ENCODE measurements around the gene PIGC.

PIGC gene

DNA sequence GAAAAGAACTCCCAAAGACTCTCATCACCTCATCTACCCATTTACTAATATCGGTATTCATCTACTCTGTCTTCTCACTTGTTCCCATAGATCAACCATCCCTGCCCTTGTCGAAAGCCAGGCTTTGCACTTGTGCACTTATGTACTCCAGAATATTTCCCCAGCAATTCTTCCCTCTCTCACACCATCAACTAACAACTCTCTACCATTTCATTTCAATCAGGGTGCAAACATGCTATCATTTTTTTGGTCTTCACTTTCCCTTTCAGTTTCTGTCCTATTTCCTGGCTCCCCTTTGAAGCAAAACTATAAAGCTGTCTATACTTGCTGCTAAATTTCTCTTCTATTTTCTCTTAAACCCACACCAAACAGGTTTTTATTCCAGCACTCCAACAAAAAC lies 16.7 kb downstream of the PIGC start:
- DNase-seq, result no peak

DNA sequence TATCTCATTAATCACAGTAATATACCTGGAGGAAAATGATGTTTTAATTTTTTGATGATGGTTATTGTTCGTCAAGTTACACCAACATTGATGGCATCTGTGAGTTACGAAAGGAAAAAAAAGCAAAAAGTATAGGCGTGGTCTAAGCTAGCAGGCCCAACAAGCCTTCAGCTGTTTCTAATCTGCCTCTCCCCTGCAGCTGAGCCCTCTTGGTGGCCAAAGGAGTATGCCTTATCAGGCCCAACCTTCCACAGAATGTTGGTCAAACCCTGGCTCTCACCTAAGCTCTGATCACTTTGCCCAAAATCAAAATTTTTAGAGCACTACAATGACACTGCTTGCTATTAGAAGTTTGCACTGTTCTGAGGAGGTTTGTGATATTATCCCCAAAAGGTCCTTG lies 18.5 kb downstream of the PIGC start:
- DNase-seq, result no peak

DNA sequence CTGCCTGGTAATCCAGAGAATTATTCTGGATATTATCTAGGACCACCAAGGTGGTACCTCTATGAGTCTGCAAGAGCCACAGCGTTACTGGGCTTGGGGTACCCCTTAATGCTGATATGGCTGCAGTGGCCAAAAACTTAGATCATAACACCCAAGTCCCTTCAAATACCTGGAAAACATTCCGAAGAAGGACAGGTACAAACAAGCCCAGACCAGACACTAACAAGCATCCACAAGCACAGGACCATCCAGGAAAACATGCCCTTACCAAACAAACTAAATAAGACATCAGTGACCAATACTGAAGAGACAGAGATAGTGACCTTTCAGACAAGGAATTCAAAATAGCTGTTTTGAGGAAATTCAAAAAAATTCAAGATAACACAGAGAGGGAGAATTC lies 20.5 kb downstream of the PIGC start:
- no peak for DNase-seq

DNA sequence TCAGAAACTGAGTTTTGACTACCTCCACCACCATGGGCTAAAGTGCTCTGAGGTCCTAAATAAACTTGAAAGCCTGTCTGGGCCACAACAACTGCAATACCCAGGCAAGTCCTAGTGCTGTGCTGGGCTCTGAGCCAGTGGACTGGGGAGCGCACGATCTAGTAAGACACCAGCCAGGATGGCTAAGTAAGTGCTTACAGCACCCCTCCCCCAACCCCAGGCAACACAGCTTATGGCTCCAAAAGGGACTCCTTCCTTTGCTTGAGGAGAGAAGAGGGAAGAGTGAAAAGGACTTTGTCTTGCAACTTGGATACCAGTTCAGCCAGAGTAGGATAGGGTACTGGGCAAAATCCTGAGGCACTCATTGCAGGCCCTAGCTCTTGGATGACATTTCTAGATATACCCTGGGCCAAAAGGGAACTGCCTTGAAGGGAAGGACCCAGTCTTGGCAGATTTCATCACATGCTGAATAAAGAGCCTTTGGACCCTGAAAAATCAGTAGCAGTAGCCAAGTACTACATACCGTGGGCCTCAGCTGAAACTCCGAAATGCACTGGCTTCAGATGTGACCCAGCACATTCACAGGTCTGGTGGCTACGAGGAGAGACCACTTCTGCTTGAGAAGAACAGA lies 21.8 kb downstream of the PIGC start:
- peak; percentile 17 for DNase-seq

DNA sequence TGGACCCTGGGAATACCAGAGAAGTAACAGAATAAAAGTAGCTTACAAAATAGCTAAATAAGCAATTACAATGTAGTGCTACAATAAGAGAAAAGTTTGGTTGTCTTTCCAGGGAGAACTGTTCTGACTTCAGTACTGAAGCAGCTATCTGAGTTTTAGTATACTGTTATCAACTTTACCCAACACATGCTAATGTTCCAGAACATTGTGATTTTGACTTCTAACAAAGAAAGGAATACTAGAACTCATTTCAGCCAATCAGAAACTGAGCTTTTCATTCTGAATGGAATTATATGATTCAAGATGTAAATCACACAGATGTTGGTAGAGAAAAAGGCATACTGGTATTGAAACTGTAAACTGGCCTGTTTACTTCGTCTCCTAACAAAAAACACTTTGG lies 23.5 kb downstream of the PIGC start, which contains the start of gene C1orf105:
Gene C1orf105 (plus strand): TSS at position 301 of the 400 bp plus-strand sequence. CDS start 201 bp downstream, outside the sequence.
- no peak for DNase-seq

DNA sequence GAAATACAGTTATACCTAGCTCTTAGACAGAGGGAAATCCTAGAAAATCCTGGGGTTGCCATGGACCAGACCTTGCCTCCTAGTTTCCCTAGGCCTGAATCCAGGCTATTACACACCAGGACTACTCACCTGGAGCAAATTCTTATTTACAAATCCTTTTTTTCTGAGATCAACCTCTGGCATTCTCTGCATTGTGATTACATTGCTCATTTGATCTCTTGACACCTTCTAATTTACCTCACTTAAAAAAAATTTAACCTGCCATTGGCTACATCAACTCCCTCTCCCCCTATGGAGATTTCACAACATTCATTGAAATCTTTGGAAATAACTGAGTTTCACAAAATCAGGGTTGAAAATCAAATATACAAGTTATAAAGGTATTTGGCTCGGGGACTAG lies 26.3 kb downstream of the PIGC start:
- DNase-seq, result no peak

DNA sequence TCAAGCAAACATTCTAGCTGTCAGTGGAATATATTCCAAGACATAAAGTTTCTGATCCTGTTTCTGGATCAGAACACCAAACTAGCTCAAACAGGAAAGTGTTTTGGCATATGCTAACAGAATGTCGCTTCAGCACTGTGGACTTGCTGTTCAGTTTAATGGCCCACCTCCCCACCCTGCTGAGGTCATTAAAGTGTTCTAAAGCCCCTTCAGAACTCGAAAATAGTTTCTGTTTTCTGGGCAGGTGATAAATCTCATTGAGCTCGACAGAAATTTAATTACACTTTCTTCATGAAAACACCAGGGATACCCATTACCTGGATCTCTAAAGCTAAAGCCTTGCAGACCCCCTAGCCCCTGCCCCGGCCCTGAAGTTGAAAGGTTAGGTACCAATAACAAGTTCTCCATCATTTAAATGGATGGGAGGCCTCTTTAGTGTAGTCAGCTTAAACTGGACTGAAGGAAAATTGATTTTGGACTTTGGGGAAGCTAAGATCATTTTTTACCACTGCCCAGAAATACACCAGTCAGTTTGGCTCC lies 27.3 kb downstream of the PIGC start:
- DNase-seq, result no peak

DNA sequence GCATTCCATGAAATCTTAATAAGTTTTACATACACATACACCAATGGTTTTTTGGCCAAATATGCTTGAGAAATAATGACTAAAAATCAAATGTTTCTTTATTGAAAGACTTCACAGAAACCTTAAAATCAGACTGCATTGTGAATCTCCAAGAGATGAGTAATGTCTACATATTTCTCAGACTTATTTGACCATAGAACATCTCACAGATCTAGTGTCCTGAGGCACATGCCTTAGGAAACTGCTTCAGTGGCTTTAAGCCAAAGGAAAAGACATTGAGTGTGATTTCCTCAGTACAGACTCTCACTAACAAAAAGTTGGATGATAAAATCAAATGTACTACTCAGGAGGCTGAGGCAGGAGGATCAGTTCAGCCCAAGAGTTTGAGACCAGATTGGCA lies 29.5 kb downstream of the PIGC start:
- peak; percentile 87 for DNase-seq

DNA sequence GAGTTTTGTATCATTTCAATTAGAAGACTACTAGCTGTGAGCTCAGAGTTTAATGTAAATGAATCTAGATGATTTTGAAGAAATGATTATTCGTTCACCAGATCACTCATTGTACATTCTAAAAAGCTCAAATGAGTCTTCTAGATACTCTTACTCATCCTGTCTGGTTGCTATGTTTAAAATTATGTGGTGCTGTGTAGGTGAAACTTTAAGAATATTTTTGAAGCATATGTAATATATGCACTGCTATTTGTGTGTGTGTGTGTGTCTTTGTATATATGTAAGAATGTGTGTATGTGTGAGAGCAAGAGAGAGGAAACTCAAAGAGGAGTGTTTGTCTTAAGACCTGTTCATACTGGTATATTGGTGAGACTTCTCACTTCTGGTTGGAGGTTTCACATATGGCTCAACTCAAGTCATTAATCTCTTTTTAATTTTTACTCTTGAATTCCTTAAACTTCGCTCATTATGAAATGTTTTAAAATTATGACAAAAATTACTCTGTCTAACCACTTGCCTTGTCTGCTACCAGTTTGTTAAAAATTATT lies 32.0 kb downstream of the PIGC start:
- no peak for DNase-seq

DNA sequence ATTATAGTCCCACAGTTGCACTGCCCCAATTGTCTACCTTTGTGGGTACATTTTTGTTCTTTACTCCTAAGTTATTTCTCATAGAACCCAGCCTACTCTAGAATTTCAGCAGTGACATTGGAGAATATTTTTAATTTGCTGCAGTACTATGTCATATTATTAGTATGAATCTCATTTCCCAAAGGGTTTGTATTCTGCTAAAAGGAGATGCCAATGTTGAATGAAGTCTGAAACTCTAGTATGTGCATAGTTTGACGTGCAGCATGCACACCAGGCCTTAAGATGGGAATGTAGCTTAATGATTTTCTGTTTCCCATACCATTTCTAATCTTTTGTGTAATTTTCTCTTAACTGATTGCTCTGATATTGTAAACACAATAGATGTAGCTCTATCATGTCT lies 33.8 kb downstream of the PIGC start:
- DNase-seq, result no peak

DNA sequence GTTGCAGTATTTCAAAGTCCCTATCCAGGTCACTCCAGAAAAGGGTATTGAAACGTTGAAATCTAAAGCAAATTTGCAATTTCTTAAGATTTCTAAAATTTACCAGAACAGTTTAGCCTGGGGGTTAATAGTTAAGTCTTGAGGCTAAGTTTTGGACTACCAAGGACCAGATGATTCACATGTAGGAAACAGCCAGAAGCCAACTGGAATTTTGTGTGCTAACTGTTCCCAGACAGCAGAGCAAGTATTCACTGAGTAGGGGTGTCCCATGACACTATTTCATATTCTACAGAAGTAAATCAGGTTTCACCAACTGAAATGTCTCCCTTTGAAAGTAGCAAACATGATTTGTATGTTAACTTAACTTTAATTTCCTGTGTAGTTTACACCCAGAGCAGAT lies 34.9 kb downstream of the PIGC start:
- peak; percentile 57 for DNase-seq

DNA sequence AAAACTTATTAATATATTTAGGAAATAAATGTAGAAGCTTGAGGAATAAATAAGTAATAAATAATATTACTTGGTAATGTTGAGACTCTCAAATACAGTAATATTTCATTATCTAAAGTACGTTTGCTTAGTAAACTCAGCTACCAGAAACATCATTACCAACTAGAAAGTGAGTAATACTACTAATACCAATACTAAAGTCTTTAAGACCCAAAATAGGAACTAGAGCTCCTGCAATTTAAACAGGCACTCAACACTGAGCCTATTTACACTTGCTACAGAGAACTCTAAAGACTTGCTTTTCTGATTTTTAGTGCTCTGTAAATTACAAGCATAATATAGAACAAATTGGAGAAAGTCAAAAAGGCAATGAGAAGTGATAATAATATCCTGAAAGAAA lies 36.9 kb downstream of the PIGC start:
- no peak for DNase-seq

DNA sequence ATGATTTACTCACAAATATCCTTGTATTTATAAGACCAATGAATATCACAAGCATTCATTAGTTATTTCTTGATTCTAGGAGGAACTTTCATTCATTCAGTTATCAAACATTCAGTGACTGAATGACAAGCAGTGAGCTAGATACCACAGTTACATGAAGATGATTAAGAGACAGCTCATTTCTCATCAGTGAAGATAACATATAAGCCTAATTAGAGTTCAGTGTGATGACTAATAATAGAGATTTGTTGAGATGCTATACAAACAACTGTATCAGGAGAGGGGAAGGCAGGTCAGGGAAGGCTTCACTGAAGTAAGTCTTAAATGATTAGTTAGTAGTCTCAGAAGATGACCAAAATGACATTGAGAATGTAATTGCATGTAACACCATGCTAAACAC lies 38.0 kb downstream of the PIGC start:
- DNase-seq, result no peak

DNA sequence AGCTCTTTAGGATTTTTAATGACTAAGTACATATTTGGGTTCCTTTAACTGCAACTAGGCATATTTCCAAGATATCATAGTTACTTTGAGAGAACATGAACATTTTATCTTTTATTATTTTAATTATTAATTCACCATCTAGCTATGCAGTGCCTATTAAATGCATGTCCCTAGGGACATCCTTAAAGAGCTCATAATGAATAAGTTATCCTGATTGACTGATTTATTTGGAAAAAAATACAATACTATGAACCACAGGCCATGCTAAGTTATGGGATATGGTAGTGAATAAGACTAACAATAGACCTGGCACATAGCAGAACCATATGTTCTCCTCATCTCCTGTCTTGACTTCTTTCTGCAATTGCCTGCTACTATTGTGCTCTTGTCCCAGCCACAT lies 39.7 kb downstream of the PIGC start:
- DNase-seq, result peak; percentile 57

DNA sequence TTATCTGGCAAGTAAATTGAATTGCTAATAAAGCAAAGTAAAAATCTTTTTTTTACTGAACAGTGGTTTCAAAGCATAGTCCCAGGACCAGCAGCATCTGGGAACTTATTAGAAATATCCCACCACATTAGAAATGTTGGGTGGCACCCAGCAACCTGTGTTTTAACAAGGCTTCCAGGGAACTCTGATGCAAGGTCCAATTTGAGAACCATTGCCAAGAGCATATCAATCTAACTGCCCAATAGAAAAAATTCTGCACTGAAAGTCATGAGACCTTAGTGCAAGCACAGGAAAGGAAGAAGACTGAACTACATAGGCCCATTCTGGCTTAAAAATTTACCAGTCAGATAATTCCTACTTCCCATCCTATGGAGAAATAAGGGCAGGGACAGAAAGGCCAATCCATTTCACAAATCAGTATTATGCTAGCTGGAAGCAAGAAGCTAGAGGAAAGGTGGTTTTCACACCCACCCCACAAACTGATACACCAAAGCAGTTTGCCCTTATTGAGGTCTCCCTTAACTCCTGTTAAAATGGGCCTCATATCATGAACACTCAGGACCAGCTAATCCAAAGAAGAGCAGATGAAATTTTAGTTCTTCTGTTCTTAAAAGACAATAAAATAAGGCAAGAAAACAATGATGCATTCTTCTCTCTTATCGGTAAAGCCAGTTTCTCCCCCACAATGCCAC lies 40.8 kb downstream of the PIGC start:
- DNase-seq, result no peak

DNA sequence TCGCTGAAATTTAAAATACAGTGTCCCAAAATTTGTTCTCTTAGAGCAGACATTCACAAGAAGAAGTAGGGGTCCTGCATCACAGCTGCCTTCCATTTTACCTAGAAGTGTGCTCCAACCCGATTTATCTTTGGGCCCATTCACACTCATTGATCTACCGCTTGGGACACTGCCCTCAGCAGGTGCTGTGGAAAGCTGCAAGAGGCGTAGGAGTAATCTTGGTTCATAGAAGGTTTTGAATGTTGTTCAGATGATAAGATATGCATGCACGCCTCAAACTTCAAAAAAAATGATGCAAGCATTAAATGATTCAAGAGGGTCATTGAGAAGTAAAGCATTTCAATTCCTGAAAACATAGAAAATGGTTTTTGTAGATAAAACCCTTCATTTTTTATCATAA lies 42.0 kb downstream of the PIGC start:
- no peak for DNase-seq

DNA sequence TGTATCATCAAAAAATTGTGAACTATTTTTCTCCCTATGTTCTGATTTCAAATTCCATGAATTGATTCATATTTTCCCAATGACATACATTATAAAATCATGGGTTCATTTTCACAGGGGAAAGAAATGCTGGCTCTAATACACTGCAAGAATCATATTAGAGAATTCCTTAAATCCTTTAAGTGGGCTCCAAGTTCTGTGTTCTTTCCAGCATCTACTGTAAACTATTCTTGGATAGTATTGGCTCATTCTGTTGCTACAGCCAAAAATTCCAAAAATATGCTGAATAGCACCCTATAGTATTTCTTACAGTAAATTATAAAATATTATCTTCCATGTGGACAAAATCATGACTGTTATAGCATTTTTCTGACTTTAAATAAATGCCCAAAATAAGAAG lies 42.4 kb downstream of the PIGC start:
- DNase-seq, result peak; percentile 49

DNA sequence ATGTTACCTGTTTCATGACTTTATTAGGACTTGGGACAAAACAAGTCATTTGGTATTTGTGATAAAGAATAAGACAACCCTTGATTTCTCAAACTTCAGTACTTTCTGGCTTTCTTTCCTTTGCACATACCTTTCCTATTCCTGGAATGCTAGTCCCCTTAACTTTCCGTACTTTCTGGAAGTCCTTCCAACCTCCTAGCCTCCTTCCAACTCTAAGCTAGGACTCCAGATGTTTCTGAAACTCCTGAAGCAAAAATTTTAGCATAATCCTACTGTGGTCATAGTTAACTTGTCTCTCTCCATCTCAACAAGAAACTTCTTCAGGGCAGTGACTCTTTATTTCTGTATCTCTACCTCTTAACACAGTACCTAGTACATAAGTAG lies 43.2 kb downstream of the PIGC start:
- DNase-seq, result peak; percentile 28

DNA sequence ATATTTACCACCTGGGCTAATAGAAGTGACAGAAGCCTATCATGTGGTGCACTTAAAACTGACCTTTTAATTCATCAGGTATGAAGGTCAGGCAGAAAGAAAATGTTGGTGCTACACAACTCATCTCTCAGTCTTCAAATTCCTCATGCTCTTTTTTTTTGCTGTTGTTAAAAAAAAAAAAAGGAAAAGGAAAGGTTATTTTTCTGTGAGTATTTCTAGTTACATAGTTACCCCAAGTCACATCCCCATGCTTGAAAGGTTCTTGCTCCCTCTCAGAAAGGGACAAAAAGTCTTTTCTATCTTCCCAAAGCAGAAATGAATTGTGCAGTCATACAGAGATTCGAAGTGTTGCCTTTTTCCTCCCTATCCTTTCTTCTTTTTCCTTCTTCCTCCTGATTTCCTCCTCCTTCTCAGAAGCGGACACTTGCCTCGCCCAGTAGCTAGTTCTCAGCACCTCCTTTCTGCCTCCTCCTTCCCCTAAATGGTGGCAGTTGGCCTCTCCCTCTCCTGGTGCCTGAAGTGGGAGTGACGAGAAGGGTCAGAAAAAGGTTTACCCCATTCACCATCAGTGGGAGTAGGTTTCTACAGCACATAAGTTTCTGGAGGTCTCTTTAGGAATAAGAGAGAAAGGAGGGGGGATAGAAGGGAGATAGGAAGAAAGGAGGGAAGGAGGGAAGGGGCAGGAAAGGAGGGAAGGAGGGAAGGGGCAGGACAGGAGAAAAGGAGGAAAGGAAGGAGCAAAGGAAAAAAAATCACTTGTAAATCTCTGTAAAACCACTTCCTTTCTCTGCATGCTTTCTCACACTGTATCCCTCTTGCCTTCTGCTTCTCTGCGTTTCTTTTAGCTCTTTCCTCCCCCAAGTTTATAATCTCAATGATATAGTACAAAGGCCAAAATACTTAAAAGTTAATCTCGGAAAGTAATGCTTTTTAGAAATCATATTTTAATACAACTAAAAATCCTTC lies 43.8 kb downstream of the PIGC start:
- DNase-seq, result no peak

DNA sequence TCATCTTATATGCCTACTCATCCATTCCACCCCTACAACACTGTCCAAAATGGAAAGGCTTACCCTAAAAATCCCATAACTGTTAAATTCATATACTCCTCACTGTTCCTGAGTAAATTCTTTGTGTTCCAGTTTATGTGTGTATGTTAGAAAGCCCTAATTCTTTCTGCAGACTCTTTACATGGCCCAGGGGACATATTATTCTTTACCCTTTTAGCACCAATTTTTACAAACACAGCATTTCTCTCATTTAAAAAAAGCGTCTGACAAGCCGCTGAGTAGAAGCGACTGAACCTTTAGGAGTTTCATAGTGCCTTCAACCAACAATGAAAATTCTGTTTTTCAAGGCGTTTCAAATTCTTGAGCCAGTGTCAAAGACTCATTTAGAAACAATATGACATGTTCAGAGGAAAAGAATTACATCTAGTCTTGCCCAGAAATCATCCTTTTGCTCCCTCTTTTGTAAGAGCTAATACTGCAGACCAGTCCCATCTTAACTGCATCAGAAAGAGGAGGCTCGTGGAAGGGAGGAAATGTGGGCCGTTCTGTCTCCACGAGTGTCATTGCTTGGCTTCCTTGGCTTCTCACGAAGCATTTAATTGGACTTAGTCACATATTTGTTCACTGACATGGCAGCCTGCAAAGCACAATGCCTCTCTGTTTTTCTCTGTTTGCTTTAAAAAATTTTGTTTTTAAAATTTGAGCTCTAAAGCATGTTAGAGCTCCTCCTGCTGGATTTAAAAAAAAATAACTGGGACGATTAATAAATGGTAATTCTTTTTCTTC lies 44.7 kb downstream of the PIGC start:
- DNase-seq, result peak; percentile 99

DNA sequence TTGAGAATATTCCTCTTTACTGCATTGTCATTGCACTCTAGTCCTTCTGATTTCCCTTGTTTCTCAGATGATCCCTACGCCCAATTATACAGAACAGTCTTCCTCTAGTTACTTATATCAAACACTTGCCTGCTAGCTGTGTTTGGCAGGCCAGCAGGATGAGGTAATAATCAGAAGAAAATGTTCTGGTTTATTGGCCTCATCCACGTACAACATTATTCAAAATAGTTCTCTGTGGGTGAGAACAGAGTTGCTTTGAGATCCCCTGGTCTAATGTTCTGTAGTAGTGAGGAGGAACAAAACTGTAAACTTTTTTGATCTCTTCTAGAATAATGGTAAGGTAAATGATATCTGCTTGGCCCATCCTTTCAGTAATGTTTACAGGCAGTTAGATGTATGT lies 45.7 kb downstream of the PIGC start:
- DNase-seq, result peak; percentile 53

DNA sequence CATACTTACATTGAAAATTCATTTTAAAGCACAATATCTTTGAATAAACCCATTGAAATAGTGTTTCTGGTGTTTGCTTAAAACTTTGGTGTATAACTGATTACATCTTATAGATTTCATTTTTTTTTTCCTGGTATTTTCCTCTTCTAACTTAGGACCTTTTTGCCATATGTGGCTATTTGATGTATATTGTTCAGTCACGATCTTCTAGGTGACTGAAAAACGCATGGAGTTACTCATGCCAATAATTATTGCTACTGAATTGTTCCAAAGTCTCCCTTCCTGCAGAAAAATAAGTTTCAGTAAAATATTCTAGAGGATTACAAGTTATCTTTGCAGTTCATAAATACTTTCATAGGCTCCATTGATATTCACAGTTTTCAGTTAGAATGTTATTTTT lies 46.2 kb downstream of the PIGC start:
- no peak for DNase-seq
